ENCODE measurements around the gene PYDC1.
"Not testable (repeated sequence)": the region's sequence is repeated elsewhere in the genome, so short reads cannot be mapped to it uniquely, and the experiment has no call there.

Gene PYDC1

GRCh38 chr16:31195861-31196260 lies 21.1 kb downstream of the PYDC1 start:
- DNase-seq (ENCODE audit: low spot score) = not testable (repeated sequence)

GRCh38 chr16:31194898-31195297 lies 22.0 kb downstream of the PYDC1 start:
- no peak for DNase-seq (ENCODE audit: low spot score)

GRCh38 chr16:31193874-31194273 lies 23.1 kb downstream of the PYDC1 start:
- DNase-seq (ENCODE audit: low spot score) = no peak

GRCh38 chr16:31192856-31193642 lies 23.9 kb downstream of the PYDC1 start:
- no peak for DNase-seq (ENCODE audit: low spot score)

GRCh38 chr16:31191697-31192428 lies 25.1 kb downstream of the PYDC1 start:
- DNase-seq (ENCODE audit: low spot score) = no peak

GRCh38 chr16:31190818-31191444 lies 26.0 kb downstream of the PYDC1 start:
- DNase-seq (ENCODE audit: low spot score) = no peak

- DNase-seq (ENCODE audit: low spot score) = no peak
Measured at GRCh38 chr16:31190061-31190460, 26.9 kb downstream of the PYDC1 start.

GRCh38 chr16:31189412-31189778 lies 27.5 kb downstream of the PYDC1 start:
- no peak for DNase-seq (ENCODE audit: low spot score)

- no peak for DNase-seq (ENCODE audit: low spot score)
Measured at GRCh38 chr16:31188450-31189411, 28.2 kb downstream of the PYDC1 start.

GRCh38 chr16:31187808-31188189 lies 29.1 kb downstream of the PYDC1 start:
- DNase-seq (ENCODE audit: low spot score) = no peak

- no peak for DNase-seq (ENCODE audit: low spot score)
Measured at GRCh38 chr16:31186930-31187807, 29.8 kb downstream of the PYDC1 start.

GRCh38 chr16:31186176-31186575 lies 30.8 kb downstream of the PYDC1 start:
- no peak for DNase-seq (ENCODE audit: low spot score)

GRCh38 chr16:31185339-31185738 lies 31.6 kb downstream of the PYDC1 start:
- DNase-seq (ENCODE audit: low spot score) = no peak

- no peak for DNase-seq (ENCODE audit: low spot score)
Measured at GRCh38 chr16:31184888-31185287, 32.0 kb downstream of the PYDC1 start.

GRCh38 chr16:31183432-31184428 lies 33.2 kb downstream of the PYDC1 start:
- DNase-seq (ENCODE audit: low spot score) = no peak

- no peak for DNase-seq (ENCODE audit: low spot score)
Measured at GRCh38 chr16:31182391-31182790, 34.5 kb downstream of the PYDC1 start.

GRCh38 chr16:31181102-31181830 lies 35.7 kb downstream of the PYDC1 start:
- peak; percentile 20 for DNase-seq (ENCODE audit: low spot score)

- DNase-seq (ENCODE audit: low spot score) = peak; percentile 92
Measured at GRCh38 chr16:31179747-31180459, 37.0 kb downstream of the PYDC1 start, which contains the start of gene FUS. Gene FUS, plus strand, starts transcription at chr16:31180139. Its CDS starts 76 bp downstream, at chr16:31180215.
